Type B pancreatic cell (in vitro differentiated cells): ENCODE results near the gene POC1A. TPM values are rescaled to one million over a fixed set of nuclear protein-coding genes. Genes with fewer than 3 reads are reported as not detected.

ENCODE experiments used
- DNase-seq: peaks from one replicate; pipeline ENCODE4 v3.0.0; 2021; ENCODE audit warnings: mixed read lengths; ENCODE audit not compliant: unreplicated experiment; ENCODE audit errors: extremely low spot score
- H3K27ac Mint-ChIP-seq: 2 replicates; pipeline ENCODE4 v1.8.0; 2021; ENCODE audit warnings: mild to moderate bottlenecking, mixed read lengths
- H3K27me3 Mint-ChIP-seq: 2 replicates; pipeline ENCODE4 v1.8.0; 2021; ENCODE audit warnings: mixed read lengths
- H3K36me3 Mint-ChIP-seq: 2 replicates; pipeline ENCODE4 v1.8.0; 2021; ENCODE audit warnings: mixed read lengths
- H3K4me1 Mint-ChIP-seq: one replicate; pipeline ENCODE4 v1.8.0; 2021; ENCODE audit warnings: mixed read lengths; ENCODE audit not compliant: unreplicated experiment
- H3K4me3 Mint-ChIP-seq: 2 replicates; pipeline ENCODE4 v1.8.0; 2021; ENCODE audit warnings: mild to moderate bottlenecking, mixed read lengths
- H3K9me3 Mint-ChIP-seq: 2 replicates; pipeline ENCODE4 v1.8.0; 2021; ENCODE audit warnings: mixed read lengths
- CTCF ChIP-seq: fragments of 200-600 bp; sonication (generic); conservative IDR thresholded peaks from 2 replicates; pipeline ENCODE4 v1.5.0; 2021; ENCODE audit warnings: antibody characterized with exemption, mild to moderate bottlenecking
- total RNA-seq: library from RNA; stranded (reverse); gene quantifications from 2 replicates; pipeline ENCODE4 v1.2.1, GENCODE V29; 2021; ENCODE audit warnings: low replicate concordance

The POC1A gene
- total RNA-seq, 1 donor from 2014 or later: 19.1 TPM

GRCh38 chr3:52195291-52195597, 41.0 kb upstream of the POC1A start:
- peaks cover 25% of the 10 kb centered on the region for H3K4me1 Mint-ChIP-seq
- no peak overlapping the region for H3K27ac Mint-ChIP-seq
- H3K27me3 Mint-ChIP-seq: no peaks in the 10 kb centered on the region

GRCh38 chr3:52194485-52195290, 40.5 kb upstream of the POC1A start:
- H3K4me3 Mint-ChIP-seq: no peak overlapping the region
- H3K36me3 Mint-ChIP-seq: peaks cover 5% of the 10 kb centered on the region
- H3K27ac Mint-ChIP-seq: no peak overlapping the region
- no peak for DNase-seq
- no peaks in the 10 kb centered on the region for H3K9me3 Mint-ChIP-seq
- H3K4me1 Mint-ChIP-seq: peaks cover 25% of the 10 kb centered on the region
- H3K27me3 Mint-ChIP-seq: no peaks in the 10 kb centered on the region
- TF ChIP-seq CTCF: no peak

More at GRCh38 chr3:52195291-52195597, 41.0 kb upstream of the POC1A start:
- H3K9me3 Mint-ChIP-seq: no peaks in the 10 kb centered on the region
- no peak overlapping the region for H3K4me3 Mint-ChIP-seq
- no peak for DNase-seq
- no peak for TF ChIP-seq CTCF
- H3K36me3 Mint-ChIP-seq: peaks cover 5% of the 10 kb centered on the region

GRCh38 chr3:52193065-52193464, 38.8 kb upstream of the POC1A start:
- H3K27me3 Mint-ChIP-seq: no peaks in the 10 kb centered on the region
- H3K4me1 Mint-ChIP-seq: peaks cover 17% of the 10 kb centered on the region
- no peak overlapping the region for H3K27ac Mint-ChIP-seq

GRCh38 chr3:52191663-52192062, 37.4 kb upstream of the POC1A start:
- no peak overlapping the region for H3K27ac Mint-ChIP-seq
- no peak for DNase-seq
- no peaks in the 10 kb centered on the region for H3K36me3 Mint-ChIP-seq
- peaks cover 8% of the 10 kb centered on the region for H3K4me1 Mint-ChIP-seq
- H3K27me3 Mint-ChIP-seq: no peaks in the 10 kb centered on the region
- H3K4me3 Mint-ChIP-seq: no peak overlapping the region
- no peaks in the 10 kb centered on the region for H3K9me3 Mint-ChIP-seq
- no peak for TF ChIP-seq CTCF

More at GRCh38 chr3:52193065-52193464, 38.8 kb upstream of the POC1A start:
- no peak for TF ChIP-seq CTCF
- Mint-ChIP-seq H3K36me3 (no peaks in the 10 kb centered on the region), H3K9me3 (no peaks in the 10 kb centered on the region), H3K4me3 (no peak overlapping the region)
- no peak for DNase-seq

GRCh38 chr3:52190294-52191074, 36.3 kb upstream of the POC1A start:
- peaks cover 5% of the 10 kb centered on the region for H3K4me1 Mint-ChIP-seq
- H3K9me3 Mint-ChIP-seq: no peaks in the 10 kb centered on the region
- no peak for TF ChIP-seq CTCF
- H3K36me3 Mint-ChIP-seq: no peaks in the 10 kb centered on the region
- H3K27me3 Mint-ChIP-seq: no peaks in the 10 kb centered on the region
- DNase-seq: no peak
- no peak overlapping the region for H3K4me3 Mint-ChIP-seq
- peak overlapping the region; percentile 43 for H3K27ac Mint-ChIP-seq
